HepG2 (cell line): ENCODE measurements around the gene HAPLN2. TPM values are rescaled to one million over a fixed set of nuclear protein-coding genes. Genes with fewer than 3 reads are reported as not detected.

Source experiments
- FOXA1 ChIP-seq, 2 experiments: fragments of 450-650 bp in 1 of 2; sonication (generic) in 1 of 2; formaldehyde crosslinking in 1 of 2; IDR thresholded peaks; 2 replicates each; pipeline versions ENCODE4 v1.4.0 to v1.6.1; 2016 to 2020; ENCODE audit warnings: missing genetic modification reagents in 1 of 2
- HOXA3 ChIP-seq: sonication (generic); formaldehyde crosslinking; IDR thresholded peaks from 2 replicates; pipeline ENCODE4 v1.5.0; 2020; ENCODE audit warnings: missing genetic modification reagents
- NCOA2 ChIP-seq: sonication (generic); formaldehyde crosslinking; IDR thresholded peaks from 2 replicates; pipeline ENCODE4 v1.8.0; 2022; ENCODE audit warnings: inconsistent platforms
- NFIC ChIP-seq: IDR thresholded peaks from 2 replicates; pipeline ENCODE4 v1.6.1; 2012; ENCODE audit warnings: mild to moderate bottlenecking, low read length, inconsistent platforms
- RBAK ChIP-seq: sonication (generic); formaldehyde crosslinking; IDR thresholded peaks from 2 replicates; pipeline ENCODE4 v1.5.1; 2020; ENCODE audit warnings: mild to moderate bottlenecking, missing genetic modification reagents
- RCOR2 ChIP-seq: IDR thresholded peaks from 2 replicates; pipeline ENCODE4 v1.6.1; 2016; ENCODE audit warnings: missing biosample characterization, missing genetic modification reagents
- SOX6 ChIP-seq, 2 experiments: fragments of 450-650 bp in 1 of 2; sonication (generic) in 1 of 2; formaldehyde crosslinking in 1 of 2; IDR thresholded peaks; 2 replicates each; pipeline versions ENCODE4 v1.4.0 to v1.6.1; 2017 to 2020; ENCODE audit warnings: antibody characterized with exemption in 1 of 2, mild to moderate bottlenecking in 1 of 2, missing genetic modification reagents in 1 of 2
- XRCC5 ChIP-seq: fragments of 200-400 bp; formaldehyde crosslinking; optimal IDR thresholded peaks from 2 replicates; pipeline ENCODE3; 2017; ENCODE audit warnings: mild to moderate bottlenecking, low read length
- ZNF292 ChIP-seq: sonication (generic); formaldehyde crosslinking; IDR thresholded peaks from 2 replicates; pipeline ENCODE4 v1.8.1; 2022; ENCODE audit warnings: mild to moderate bottlenecking, low read depth, missing genetic modification reagents, borderline replicate concordance
- ZNF557 ChIP-seq: sonication (generic); formaldehyde crosslinking; IDR thresholded peaks from 2 replicates; pipeline ENCODE4 v1.4.0; 2020; ENCODE audit warnings: missing genetic modification reagents
- ZNF574 ChIP-seq: sonication (generic); formaldehyde crosslinking; IDR thresholded peaks from 2 replicates; pipeline ENCODE4 v1.4.0; 2020; ENCODE audit warnings: missing genetic modification reagents
- ZNF83 ChIP-seq: sonication (generic); formaldehyde crosslinking; IDR thresholded peaks from 2 replicates; pipeline ENCODE4 v1.4.0; 2020; ENCODE audit warnings: missing genetic modification reagents, mild to moderate bottlenecking, borderline replicate concordance
- polyA plus RNA-seq, 8 experiments: library from polyadenylated mRNA; depleted of rRNA in 3 of 8; stranded (reverse) in 7 of 8; unstranded in 1 of 8; fragments of >200 nt; fragmentation: Illumina TruSeq in 4 of 8; extraction: Trizol in 4 of 8; gene quantifications; 2 replicates each; pipeline versions ENCODE4 v1.2.1 to v1.2.3, GENCODE V29; 2011 to 2016; ENCODE audit warnings: low read depth in 4 of 8, missing spikeins in 1 of 8, mixed read lengths in 1 of 8; ENCODE audit not compliant: insufficient read depth in 1 of 8
- total RNA-seq, 5 experiments: library from RNA; depleted of rRNA; stranded (reverse); fragments of >200 nt; fragmentation: Illumina TruSeq; extraction: Trizol; gene quantifications; 2 replicates each; pipeline ENCODE4 v1.2.3, GENCODE V29; 2016; ENCODE audit warnings: low read depth in 1 of 5
- TF ChIP-seq, protein P1 (sequence below): sonication (generic); formaldehyde crosslinking; IDR thresholded peaks from 2 replicates; pipeline ENCODE4 v1.5.0; 2020; ENCODE audit warnings: mild to moderate bottlenecking, missing genetic modification reagents, borderline replicate concordance
- TF ChIP-seq, protein P2 (sequence below): sonication (generic); formaldehyde crosslinking; IDR thresholded peaks from 2 replicates; pipeline ENCODE4 v1.8.0; 2022; ENCODE audit warnings: missing genetic modification reagents, mild to moderate bottlenecking, moderate library complexity, borderline replicate concordance
- TF ChIP-seq, protein P3 (sequence below): IDR thresholded peaks from 2 replicates; pipeline ENCODE4 v1.6.1; 2016; ENCODE audit warnings: missing biosample characterization, missing genetic modification reagents, low read depth
- TF ChIP-seq, protein P4 (sequence below): IDR thresholded peaks from 2 replicates; pipeline ENCODE4 v1.4.0; 2020; ENCODE audit warnings: mild to moderate bottlenecking, missing genetic modification reagents

Gene HAPLN2
- total and polyA plus RNA-seq, 2 of the 13 experiments (the other 11 are each of a cell fraction or from before 2014, with no cell fraction given), result not detected

DNA sequence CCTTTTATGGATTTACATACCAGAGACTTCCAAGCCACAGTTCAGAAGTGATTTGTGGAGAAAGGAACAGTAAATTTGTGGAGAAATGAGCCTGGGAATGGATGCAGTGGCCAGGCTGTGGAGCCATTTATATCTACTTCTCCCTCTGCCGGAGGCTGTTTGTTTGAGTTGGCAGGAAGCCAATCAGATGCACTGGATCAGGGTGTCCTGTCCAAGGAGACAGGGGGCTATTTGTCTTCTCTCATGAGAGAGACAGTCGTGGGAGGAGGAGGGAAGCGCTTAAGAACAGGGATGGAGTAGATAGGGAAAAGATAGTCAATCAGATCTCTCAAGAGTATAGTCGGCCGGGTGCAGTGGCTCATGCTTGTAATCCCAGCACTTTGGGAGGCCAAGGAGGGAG, 2.8 kb upstream of the HAPLN2 start (continued):
- TF ChIP-seq, protein P1, sequence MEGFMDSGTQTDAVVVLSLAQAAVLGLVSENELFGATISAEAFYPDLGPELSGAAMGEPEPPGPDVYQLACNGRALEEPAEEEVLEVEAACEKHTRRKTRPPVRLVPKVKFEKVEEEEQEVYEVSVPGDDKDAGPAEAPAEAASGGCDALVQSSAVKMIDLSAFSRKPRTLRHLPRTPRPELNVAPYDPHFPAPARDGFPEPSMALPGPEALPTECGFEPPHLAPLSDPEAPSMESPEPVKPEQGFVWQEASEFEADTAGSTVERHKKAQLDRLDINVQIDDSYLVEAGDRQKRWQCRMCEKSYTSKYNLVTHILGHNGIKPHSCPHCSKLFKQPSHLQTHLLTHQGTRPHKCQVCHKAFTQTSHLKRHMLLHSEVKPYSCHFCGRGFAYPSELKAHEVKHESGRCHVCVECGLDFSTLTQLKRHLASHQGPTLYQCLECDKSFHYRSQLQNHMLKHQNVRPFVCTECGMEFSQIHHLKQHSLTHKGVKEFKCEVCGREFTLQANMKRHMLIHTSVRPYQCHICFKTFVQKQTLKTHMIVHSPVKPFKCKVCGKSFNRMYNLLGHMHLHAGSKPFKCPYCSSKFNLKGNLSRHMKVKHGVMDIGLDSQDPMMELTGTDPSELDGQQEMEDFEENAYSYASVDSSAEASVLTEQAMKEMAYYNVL (CRISPR knock-in tag), result peak; percentile 46; the same call in 1 of the 2 replicates
- TF ChIP-seq XRCC5 (peak; percentile 17), ZNF557 (no peak), ZNF574 (CRISPR knock-in tag) (0 out of 2 replicates have a peak, but pooled peaks have one; percentile 15), NCOA2 (CRISPR knock-in tag) (peak; percentile 32; the same call in 1 of the 2 replicates), HOXA3 (CRISPR knock-in tag) (peak; percentile 41; the same call in 1 of the 2 replicates), RBAK (CRISPR knock-in tag) (peak; percentile 95), RCOR2 (CRISPR knock-in tag) (0 out of 2 replicates have a peak, but pooled peaks have one; percentile 34), SOX6 (IDR thresholded peaks at IDR 0.05) (no peak), SOX6 (CRISPR knock-in tag; IDR thresholded peaks at IDR 0.05) (peak; percentile 29; the same call in 1 of the 2 replicates), ZNF83 (CRISPR knock-in tag) (no peak), FOXA1 (IDR thresholded peaks at IDR 0.05) (no peak), FOXA1 (CRISPR knock-in tag; IDR thresholded peaks at IDR 0.05) (peak; percentile 64; the same call in 1 of the 2 replicates), NFIC (peak; percentile 77; the same call in 1 of the 2 replicates), ZNF292 (CRISPR knock-in tag) (0 out of 2 replicates have a peak, but pooled peaks have one; percentile 20)
- TF ChIP-seq, protein P2, sequence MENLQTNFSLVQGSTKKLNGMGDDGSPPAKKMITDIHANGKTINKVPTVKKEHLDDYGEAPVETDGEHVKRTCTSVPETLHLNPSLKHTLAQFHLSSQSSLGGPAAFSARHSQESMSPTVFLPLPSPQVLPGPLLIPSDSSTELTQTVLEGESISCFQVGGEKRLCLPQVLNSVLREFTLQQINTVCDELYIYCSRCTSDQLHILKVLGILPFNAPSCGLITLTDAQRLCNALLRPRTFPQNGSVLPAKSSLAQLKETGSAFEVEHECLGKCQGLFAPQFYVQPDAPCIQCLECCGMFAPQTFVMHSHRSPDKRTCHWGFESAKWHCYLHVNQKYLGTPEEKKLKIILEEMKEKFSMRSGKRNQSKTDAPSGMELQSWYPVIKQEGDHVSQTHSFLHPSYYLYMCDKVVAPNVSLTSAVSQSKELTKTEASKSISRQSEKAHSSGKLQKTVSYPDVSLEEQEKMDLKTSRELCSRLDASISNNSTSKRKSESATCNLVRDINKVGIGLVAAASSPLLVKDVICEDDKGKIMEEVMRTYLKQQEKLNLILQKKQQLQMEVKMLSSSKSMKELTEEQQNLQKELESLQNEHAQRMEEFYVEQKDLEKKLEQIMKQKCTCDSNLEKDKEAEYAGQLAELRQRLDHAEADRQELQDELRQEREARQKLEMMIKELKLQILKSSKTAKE (CRISPR knock-in tag), result 0 out of 2 replicates have a peak, but pooled peaks have one; percentile 17
- TF ChIP-seq, protein P3, sequence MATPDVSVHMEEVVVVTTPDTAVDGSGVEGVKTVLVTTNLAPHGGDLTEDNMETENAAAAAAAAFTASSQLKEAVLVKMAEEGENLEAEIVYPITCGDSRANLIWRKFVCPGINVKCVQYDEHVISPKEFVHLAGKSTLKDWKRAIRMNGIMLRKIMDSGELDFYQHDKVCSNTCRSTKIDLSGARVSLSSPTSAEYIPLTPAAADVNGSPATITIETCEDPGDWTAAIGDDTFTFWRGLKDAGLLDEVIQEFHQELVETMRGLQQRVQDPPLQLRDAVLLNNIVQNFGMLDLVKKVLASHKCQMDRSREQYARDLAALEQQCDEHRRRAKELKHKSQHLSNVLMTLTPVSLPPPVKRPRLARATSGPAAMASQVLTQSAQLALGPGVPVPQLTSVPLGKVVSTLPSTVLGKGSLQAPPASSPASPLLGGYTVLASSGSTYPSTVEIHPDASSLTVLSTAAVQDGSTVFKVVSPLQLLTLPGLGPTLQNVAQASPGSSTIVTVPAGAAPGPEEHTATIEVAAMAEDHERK (CRISPR knock-in tag), result no peak
- TF ChIP-seq, protein P4, sequence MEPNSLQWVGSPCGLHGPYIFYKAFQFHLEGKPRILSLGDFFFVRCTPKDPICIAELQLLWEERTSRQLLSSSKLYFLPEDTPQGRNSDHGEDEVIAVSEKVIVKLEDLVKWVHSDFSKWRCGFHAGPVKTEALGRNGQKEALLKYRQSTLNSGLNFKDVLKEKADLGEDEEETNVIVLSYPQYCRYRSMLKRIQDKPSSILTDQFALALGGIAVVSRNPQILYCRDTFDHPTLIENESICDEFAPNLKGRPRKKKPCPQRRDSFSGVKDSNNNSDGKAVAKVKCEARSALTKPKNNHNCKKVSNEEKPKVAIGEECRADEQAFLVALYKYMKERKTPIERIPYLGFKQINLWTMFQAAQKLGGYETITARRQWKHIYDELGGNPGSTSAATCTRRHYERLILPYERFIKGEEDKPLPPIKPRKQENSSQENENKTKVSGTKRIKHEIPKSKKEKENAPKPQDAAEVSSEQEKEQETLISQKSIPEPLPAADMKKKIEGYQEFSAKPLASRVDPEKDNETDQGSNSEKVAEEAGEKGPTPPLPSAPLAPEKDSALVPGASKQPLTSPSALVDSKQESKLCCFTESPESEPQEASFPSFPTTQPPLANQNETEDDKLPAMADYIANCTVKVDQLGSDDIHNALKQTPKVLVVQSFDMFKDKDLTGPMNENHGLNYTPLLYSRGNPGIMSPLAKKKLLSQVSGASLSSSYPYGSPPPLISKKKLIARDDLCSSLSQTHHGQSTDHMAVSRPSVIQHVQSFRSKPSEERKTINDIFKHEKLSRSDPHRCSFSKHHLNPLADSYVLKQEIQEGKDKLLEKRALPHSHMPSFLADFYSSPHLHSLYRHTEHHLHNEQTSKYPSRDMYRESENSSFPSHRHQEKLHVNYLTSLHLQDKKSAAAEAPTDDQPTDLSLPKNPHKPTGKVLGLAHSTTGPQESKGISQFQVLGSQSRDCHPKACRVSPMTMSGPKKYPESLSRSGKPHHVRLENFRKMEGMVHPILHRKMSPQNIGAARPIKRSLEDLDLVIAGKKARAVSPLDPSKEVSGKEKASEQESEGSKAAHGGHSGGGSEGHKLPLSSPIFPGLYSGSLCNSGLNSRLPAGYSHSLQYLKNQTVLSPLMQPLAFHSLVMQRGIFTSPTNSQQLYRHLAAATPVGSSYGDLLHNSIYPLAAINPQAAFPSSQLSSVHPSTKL (CRISPR knock-in tag), result peak; percentile 24; the same call in 1 of the 2 replicates
